GM21360 (cell line): ENCODE results near the gene PCNX2.

Experiments
- ATAC-seq: cut with Tn5 transposase; IDR thresholded peaks from one replicate; pipeline ENCODE4 v1.9.1; 2021; ENCODE audit warnings: mild to moderate bottlenecking, moderate library complexity; ENCODE audit not compliant: unreplicated experiment

PCNX2 gene

DNA sequence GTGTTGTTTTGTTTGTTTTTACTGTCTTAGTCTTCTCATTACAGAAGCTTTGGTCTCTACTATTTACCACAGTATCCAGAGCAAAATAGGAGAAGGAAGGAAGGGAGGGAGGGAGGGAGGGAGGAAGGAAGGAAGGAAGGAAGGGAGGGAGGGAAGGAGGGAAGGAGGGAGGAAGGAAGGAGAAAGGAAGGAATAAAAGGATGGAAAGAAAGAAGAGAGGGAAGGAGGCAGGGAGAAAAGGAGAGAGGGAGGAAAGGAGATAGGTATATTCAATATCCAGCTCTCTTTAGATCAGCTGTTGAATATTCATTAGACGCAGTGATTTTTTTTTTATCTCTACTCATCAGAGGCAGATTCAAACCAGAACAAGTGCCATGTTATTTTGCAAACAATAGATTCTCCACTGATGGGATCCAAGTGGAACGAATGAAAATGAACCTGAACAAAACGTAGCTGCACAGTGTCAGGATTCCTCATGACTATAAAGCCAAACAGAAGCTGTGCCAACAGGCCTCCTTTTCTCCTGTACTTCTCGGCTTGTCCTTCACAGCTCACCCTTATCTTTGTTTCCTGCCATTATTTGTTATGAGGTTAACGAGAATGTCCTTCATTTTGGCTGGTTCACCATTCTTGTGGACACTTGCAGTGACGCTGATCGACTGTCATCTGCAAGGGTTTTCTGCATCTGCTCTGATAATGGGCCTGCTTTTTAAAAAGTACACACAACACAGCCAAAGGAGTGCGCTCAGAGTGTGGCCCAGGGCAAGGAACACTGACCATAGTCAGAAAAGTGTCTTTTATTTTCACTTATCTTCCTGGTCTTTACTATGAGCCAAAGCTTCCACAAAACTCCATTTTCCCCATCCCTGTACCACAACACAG is 352.9 kb downstream of the PCNX2 start:
- no peak for ATAC-seq

GRCh38 chr1:232940262-232940661 is 355.3 kb downstream of the PCNX2 start:
- no peak for ATAC-seq

DNA sequence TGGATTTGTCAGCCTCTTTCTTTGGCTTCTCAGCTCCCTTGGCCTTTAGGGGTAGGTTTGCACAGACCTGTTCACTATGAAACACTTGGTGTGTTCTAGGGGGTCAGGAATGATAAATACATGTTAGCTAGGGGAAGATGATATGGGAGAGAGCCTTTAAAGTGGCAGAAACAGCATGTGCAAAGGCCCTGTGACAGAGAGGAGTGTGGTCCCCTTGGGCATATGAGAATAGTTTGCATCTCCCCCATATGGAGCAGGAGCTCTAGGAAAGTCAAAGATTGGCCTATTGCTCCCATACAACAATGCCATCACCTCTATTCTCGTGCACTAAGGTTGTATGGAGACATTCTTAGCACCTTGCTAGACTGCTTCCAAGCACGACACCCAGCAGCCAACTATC is 355.8 kb downstream of the PCNX2 start:
- ATAC-seq: no peak

DNA sequence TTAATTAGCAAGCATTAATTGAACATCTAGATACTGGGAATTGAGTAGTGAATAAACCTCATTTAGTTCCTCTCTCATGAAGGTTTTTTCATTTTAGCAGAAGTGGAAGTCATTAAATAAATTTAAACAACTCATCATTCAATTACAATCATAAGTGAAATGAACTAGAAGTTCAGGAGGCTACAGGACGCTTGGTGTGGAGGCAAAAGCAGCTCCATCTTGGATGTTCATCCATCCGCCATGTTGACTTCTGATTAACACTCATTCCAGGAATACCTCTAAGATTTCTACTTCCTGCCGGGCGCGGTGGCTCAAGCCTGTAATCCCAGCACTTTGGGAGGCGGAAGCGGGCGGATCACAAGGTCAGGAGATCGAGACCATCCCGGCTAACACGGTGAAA is 356.6 kb downstream of the PCNX2 start:
- no peak for ATAC-seq

- ATAC-seq: no peak
These were observed 357.7 kb downstream of the PCNX2 start for GRCh38 chr1:232937741-232938375.

DNA sequence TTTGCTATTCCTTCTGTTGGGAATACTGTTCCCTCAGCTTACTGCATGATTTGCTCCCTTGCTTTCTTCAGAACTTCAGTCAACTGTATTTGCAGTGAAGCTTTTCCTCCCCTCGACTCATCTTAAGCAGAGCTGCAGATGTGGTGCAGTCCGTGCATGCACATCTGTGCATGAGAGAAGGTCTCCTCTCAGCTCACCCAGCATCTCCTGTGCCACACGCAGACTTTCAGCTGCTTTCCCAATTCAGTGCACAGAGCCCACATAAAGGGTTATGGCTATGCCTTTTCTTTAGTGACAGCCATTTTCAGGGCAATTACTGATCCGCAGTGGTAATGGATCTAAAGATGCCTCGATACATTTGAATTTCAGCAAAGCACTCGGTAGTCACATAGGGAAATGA is 358.6 kb downstream of the PCNX2 start:
- ATAC-seq: no peak
